Endothelial cell of umbilical vein (primary cell): Measurements from ENCODE around the gene MBD5. TPM values are rescaled to one million over a fixed set of nuclear protein-coding genes. Genes with fewer than 3 reads are reported as not detected.

Experiments used
- BruUV-seq: library from RNA; stranded (reverse); fragments of 400-500 nt; replicated peaks from 2 replicates; lab custom pipeline; 2021; lab: Mats Ljungman, UMichigan
- CTCF ChIA-PET: fragments of 300-600, 350-600 bp; sonication (Branson Sonifier 250); formaldehyde crosslinking; loops from one replicate; lab custom pipeline; 2021; ENCODE audit warnings: antibody characterized with exemption, inconsistent platforms; lab: Charles Lee
- POLR2A ChIA-PET: fragments of 300-600, 350-600 bp; sonication (Branson Sonifier 250); formaldehyde crosslinking; loops from one replicate; lab custom pipeline; 2021; ENCODE audit warnings: antibody characterized with exemption, inconsistent platforms; lab: Charles Lee
- DNase-seq: peaks from one replicate; pipeline ENCODE4 v3.0.0-alpha.2; 2011; ENCODE audit warnings: low read depth, low spot score
- FAIRE-seq: peaks from 2 replicates; lab custom pipeline; 2011; peaks lifted over from hg19 to GRCh38; lab: Jason Lieb, UNC
- H2AFZ ChIP-seq: 2 replicates; pipeline ENCODE4 v1.6.0; 2012; ENCODE audit warnings: low read depth, low read length, control low read depth, inconsistent platforms
- H3K27ac ChIP-seq: 2 replicates; pipeline ENCODE4 v1.5.1; 2011; ENCODE audit warnings: low read depth, mild to moderate bottlenecking, control low read depth, low read length, moderate library complexity; ENCODE audit not compliant: insufficient read depth
- H3K27me3 ChIP-seq, 2 experiments: 2 replicates each; pipeline versions ENCODE4 v1.6.0 to v1.6.1; 2011; ENCODE audit warnings: low read length in 2 of 2, mixed read lengths in 1 of 2; ENCODE audit not compliant: control insufficient read depth in 2 of 2, insufficient read depth in 2 of 2
- H3K36me3 ChIP-seq, 2 experiments: 2 replicates in 1 of 2; 3 replicates in 1 of 2; pipeline ENCODE4 v1.5.1; 2011; ENCODE audit warnings: low read length in 2 of 2, mild to moderate bottlenecking in 1 of 2, moderate library complexity in 1 of 2; ENCODE audit not compliant: control insufficient read depth in 2 of 2, insufficient read depth in 2 of 2; ENCODE audit errors: extremely low read depth in 1 of 2
- H3K4me1 ChIP-seq: 3 replicates; pipeline ENCODE4 v1.5.1; 2011; ENCODE audit warnings: mild to moderate bottlenecking, low read length; ENCODE audit not compliant: control insufficient read depth, insufficient read depth; ENCODE audit errors: extremely low read depth
- H3K4me2 ChIP-seq: 2 replicates; pipeline ENCODE4 v1.6.1; 2011; ENCODE audit warnings: low read length, control low read depth, mixed read lengths; ENCODE audit not compliant: insufficient read depth
- H3K4me3 ChIP-seq, 3 experiments: fragments of 200-600 bp in 1 of 3; sonication (generic), shearing (Covaris generic) in 1 of 3; replicated peaks in 1 of 3; 2 replicates each; pipeline ENCODE4 v1.5.1; 2011 to 2016; ENCODE audit warnings: control low read depth in 3 of 3, low read length in 3 of 3, mild to moderate bottlenecking in 2 of 3, inconsistent platforms in 1 of 3, low read depth in 1 of 3, moderate library complexity in 1 of 3; ENCODE audit not compliant: insufficient read depth in 1 of 3
- H3K79me2 ChIP-seq: 2 replicates; pipeline ENCODE4 v1.6.0; 2012; ENCODE audit warnings: low read length, inconsistent platforms; ENCODE audit not compliant: control insufficient read depth, insufficient read depth
- H3K9ac ChIP-seq: replicated peaks from 2 replicates; pipeline ENCODE3; 2011; ENCODE audit warnings: low read length, control low read depth; ENCODE audit not compliant: insufficient read depth; ENCODE audit errors: extremely low read depth
- H3K9me1 ChIP-seq: replicated peaks from 3 replicates; pipeline ENCODE4 v1.6.0; 2011; ENCODE audit warnings: mild to moderate bottlenecking, low read length; ENCODE audit not compliant: control insufficient read depth, insufficient read depth; ENCODE audit errors: extremely low read depth
- H3K9me3 ChIP-seq: replicated peaks from 2 replicates; pipeline ENCODE4 v1.5.1; 2012; ENCODE audit warnings: low read length, inconsistent platforms; ENCODE audit not compliant: control insufficient read depth, insufficient read depth
- H4K20me1 ChIP-seq: replicated peaks from 2 replicates; pipeline ENCODE3; 2011; ENCODE audit warnings: mild to moderate bottlenecking, low read length; ENCODE audit not compliant: control insufficient read depth, insufficient read depth; ENCODE audit errors: extremely low read depth
- CTCF ChIP-seq, 2 donors: IDR thresholded peaks; 1 replicate in 1 of 2; 2 replicates in 1 of 2; pipeline ENCODE4 v1.5.1; 2011; ENCODE audit warnings: low read length in 2 of 2, mild to moderate bottlenecking in 2 of 2, moderate library complexity in 2 of 2, control low read depth in 1 of 2, inconsistent platforms in 1 of 2, low read depth in 1 of 2; ENCODE audit not compliant: insufficient read depth in 1 of 2; ENCODE audit errors: extremely low read depth in 1 of 2
- EZH2 ChIP-seq: IDR thresholded peaks from 2 replicates; pipeline ENCODE4 v1.6.1; 2012; ENCODE audit warnings: borderline replicate concordance, low read depth, mild to moderate bottlenecking, moderate library complexity, low read length, inconsistent platforms; ENCODE audit not compliant: severe bottlenecking
- FOS ChIP-seq: IDR thresholded peaks from 2 replicates; pipeline ENCODE4 v1.6.1; 2011; ENCODE audit warnings: mild to moderate bottlenecking, low read length, moderate library complexity, borderline replicate concordance; ENCODE audit not compliant: insufficient read depth
- GATA2 ChIP-seq: IDR thresholded peaks from 2 replicates; pipeline ENCODE4 v1.7.0; 2011; ENCODE audit warnings: low read depth, mild to moderate bottlenecking, moderate library complexity, mixed read lengths, low read length; ENCODE audit not compliant: insufficient read length, insufficient read depth
- JUN ChIP-seq: IDR thresholded peaks from 2 replicates; pipeline ENCODE4 v1.6.1; 2011; ENCODE audit warnings: borderline replicate concordance, low read depth; ENCODE audit not compliant: insufficient read length, insufficient read depth
- MAX ChIP-seq: IDR thresholded peaks from 2 replicates; pipeline ENCODE4 v1.6.1; 2011; ENCODE audit not compliant: insufficient read depth, insufficient read length
- MYC ChIP-seq: IDR thresholded peaks from one replicate; pipeline ENCODE4 v1.6.1; 2011; ENCODE audit warnings: mild to moderate bottlenecking, low read depth, low read length
- POLR2A ChIP-seq: IDR thresholded peaks from 2 replicates; pipeline ENCODE4 v1.6.1; 2012; ENCODE audit warnings: low read depth, mild to moderate bottlenecking, control low read depth, low read length
- POLR2AphosphoS5 ChIP-seq: IDR thresholded peaks from 2 replicates; pipeline ENCODE4 v1.6.1; 2012; ENCODE audit warnings: low read depth, mild to moderate bottlenecking, control low read depth, low read length, moderate library complexity; ENCODE audit not compliant: insufficient read depth
- dilution Hi-C: fragments of 300-500 bp; cut with MboI; formaldehyde crosslinking; loops from one replicate; pipeline ENCODE4 v1.15.0; 2019; ENCODE audit warnings: low sequenced_read_pairs; ENCODE audit not compliant: extremely low pct_ligation_motif_present
- intact Hi-C: fragments of 100-400 bp; cut with micrococcal nuclease; formaldehyde crosslinking; loops from one replicate; pipeline ENCODE4 v1.10.0; 2022
- polyA plus RNA-seq, 4 experiments: library from polyadenylated mRNA; depleted of rRNA in 3 of 4; stranded (reverse) in 3 of 4; unstranded in 1 of 4; fragments of >200 nt; gene quantifications; 2 replicates each; pipeline versions ENCODE4 v1.2.1 to v1.2.3, GENCODE V29; 2011 to 2012; ENCODE audit warnings: missing spikeins in 1 of 4
- total RNA-seq: library from RNA; stranded (reverse); gene quantifications from 2 replicates; pipeline ENCODE4 v1.2.3, GENCODE V29; 2021

Gene MBD5
- total and polyA plus RNA-seq, 2 donors (not counting 3 experiments of a cell fraction or from before 2014, with no cell fraction given) = 11.3 to 37.0 TPM

GRCh38 chr2:148450531-148450930 lies 429.6 kb downstream of the MBD5 start:
- Histone ChIP-seq H3K36me3 (no peaks in the 10 kb centered on the region), H3K4me2 (no peak overlapping the region), H3K4me1 (no peaks in the 10 kb centered on the region), H3K27me3 (no peaks in the 10 kb centered on the region), H2AFZ (no peak overlapping the region), H3K9me1 (no peaks in the 10 kb centered on the region), H3K79me2 (no peaks in the 10 kb centered on the region), H3K27ac (no peak overlapping the region), H3K4me3 (no peak overlapping the region), H3K9ac (no peak overlapping the region), H4K20me1 (no peaks in the 10 kb centered on the region), H3K9me3 (no peaks in the 10 kb centered on the region)
- no peak for DNase-seq
- no TSS peak for BruUV-seq
- dilution Hi-C loops = no loop called here
- no peak for FAIRE-seq
- POLR2A ChIA-PET = no interaction called here
- TF ChIP-seq EZH2 (no peak), CTCF (IDR thresholded peaks at IDR 0.05; ENCODE audit: extremely low read depth in 1 of 2, insufficient read depth in 1 of 2, low read depth in 1 of 2, low read length in 2 of 2) (no peak), MAX (no peak), MYC (no peak), POLR2AphosphoS5 (no peak), GATA2 (no peak), JUN (no peak), POLR2A (no peak), FOS (no peak)
- intact Hi-C loops = no loop called here
- CTCF ChIA-PET = no interaction called here
